Measurements from ENCODE around the gene SULT4A1. TPM values are rescaled to one million over a fixed set of nuclear protein-coding genes. Genes with fewer than 3 reads are reported as not detected.

Gene SULT4A1
- polyA plus RNA-seq, 3 donors, result not detected

DNA sequence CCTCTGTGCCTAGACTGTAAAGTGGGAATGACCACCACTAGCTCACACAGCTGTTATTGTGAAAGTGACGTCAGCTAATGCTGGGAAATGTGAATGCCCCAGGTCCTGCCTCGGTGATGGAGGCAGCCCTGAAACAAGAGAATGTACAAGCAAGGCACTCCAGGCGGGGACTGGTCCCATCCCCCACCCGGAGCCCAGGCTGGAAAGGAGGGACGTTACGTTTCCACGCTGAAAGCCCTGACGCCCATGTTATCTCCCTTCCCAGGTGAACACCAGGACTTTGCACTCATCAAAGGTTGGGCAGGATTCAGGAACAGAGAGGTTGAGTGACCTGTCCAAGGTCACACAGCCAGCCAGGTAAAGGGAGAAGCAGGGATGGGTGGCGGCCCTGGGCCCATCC lies 784 bp downstream of the SULT4A1 start:
- 74% methylated on average over 5 of the region's 9 CpGs for WGBS (ENCODE audit: insufficient coverage)
- H3K4me2 ChIP-seq (replicated peaks; ENCODE audit: extremely low read depth, low read length, poor library complexity, severe bottlenecking), result no peak overlapping the region
- no peaks in the 10 kb centered on the region for H3K4me1 Mint-ChIP-seq
- peak overlapping the region in 1 of 2 donors; percentile 57 for H3K4me3 Mint-ChIP-seq
- H4K20me1 ChIP-seq (ENCODE audit: insufficient read depth, low read length), result no peaks in the 10 kb centered on the region
- H3K9ac ChIP-seq (ENCODE audit: insufficient read depth, low read length, poor library complexity, severe bottlenecking), result no peak overlapping the region
- H3K9me3 Mint-ChIP-seq, result peaks cover 0 to 20% (median 9%) of the 10 kb centered on the region in 7 donors
- H3K27me3 ChIP-seq (ENCODE audit: control insufficient read depth in 2 of 2, insufficient read depth in 2 of 2, low read length in 2 of 2), result peaks cover 18 to 39% of the 10 kb centered on the region in 2 donors
- peaks cover 0 to 4% of the 10 kb centered on the region in 2 donors for H3K36me3 Mint-ChIP-seq
- H3K4me3 ChIP-seq (replicated peaks in 1 of 3; ENCODE audit: low read depth in 2 of 3, low read length in 3 of 3), result no peak overlapping the region
- H3K36me3 ChIP-seq (replicated peaks in 1 of 2; ENCODE audit: control insufficient read depth in 1 of 2, insufficient read depth in 2 of 2, low read length in 2 of 2), result no peaks in the 10 kb centered on the region
- H3K9me3 ChIP-seq (replicated peaks in 1 of 2; ENCODE audit: control insufficient read depth in 1 of 2, insufficient read depth in 1 of 2, low read length in 2 of 2), result no peaks in the 10 kb centered on the region
- peak overlapping the region in 1 of 7 donors; percentile 17 for H3K27ac Mint-ChIP-seq
- H2AFZ ChIP-seq (ENCODE audit: insufficient read depth, low read depth, low read length, poor library complexity, severe bottlenecking), result no peak overlapping the region
- H3K79me2 ChIP-seq (ENCODE audit: insufficient read depth, low read length), result no peaks in the 10 kb centered on the region
- H3K27ac ChIP-seq (ENCODE audit: low read depth in 1 of 2, low read length in 2 of 2), result no peak overlapping the region
- peaks cover 39 to 56% (median 50%) of the 10 kb centered on the region in 3 donors for H3K27me3 Mint-ChIP-seq (ENCODE audit: low read depth in 3 of 3)
- DNase-seq, result no peak
- intact Hi-C loops (cut with micrococcal nuclease), result no loop called here
- no peaks in the 10 kb centered on the region for H3K4me1 ChIP-seq (ENCODE audit: control insufficient read depth in 1 of 2, insufficient read depth in 2 of 2, low read length in 2 of 2)
- TF ChIP-seq, protein P1, sequence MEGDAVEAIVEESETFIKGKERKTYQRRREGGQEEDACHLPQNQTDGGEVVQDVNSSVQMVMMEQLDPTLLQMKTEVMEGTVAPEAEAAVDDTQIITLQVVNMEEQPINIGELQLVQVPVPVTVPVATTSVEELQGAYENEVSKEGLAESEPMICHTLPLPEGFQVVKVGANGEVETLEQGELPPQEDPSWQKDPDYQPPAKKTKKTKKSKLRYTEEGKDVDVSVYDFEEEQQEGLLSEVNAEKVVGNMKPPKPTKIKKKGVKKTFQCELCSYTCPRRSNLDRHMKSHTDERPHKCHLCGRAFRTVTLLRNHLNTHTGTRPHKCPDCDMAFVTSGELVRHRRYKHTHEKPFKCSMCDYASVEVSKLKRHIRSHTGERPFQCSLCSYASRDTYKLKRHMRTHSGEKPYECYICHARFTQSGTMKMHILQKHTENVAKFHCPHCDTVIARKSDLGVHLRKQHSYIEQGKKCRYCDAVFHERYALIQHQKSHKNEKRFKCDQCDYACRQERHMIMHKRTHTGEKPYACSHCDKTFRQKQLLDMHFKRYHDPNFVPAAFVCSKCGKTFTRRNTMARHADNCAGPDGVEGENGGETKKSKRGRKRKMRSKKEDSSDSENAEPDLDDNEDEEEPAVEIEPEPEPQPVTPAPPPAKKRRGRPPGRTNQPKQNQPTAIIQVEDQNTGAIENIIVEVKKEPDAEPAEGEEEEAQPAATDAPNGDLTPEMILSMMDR (IDR thresholded peaks at IDR 0.05), result no peak

DNA sequence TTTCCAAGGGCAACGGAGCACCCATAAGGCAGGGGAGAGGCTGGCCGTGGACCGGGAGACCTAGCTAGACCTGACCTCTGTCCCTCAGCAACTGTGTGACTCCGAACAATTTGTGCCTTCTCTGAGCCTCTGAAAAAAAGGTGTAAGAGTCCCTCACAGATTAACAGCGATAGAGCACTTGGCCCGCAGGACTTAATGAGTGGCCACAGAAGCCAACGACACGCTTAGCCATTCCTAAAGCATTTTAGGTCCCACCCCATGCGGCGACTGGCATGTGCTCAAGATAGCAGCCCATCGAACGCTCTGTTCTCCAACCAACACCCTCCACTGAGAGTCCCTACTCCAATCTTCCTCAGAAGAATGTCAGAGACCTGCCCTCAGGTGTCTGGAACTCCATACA lies 1.5 kb downstream of the SULT4A1 start:
- H2AFZ ChIP-seq (ENCODE audit: insufficient read depth, low read depth, low read length, poor library complexity, severe bottlenecking), result no peak overlapping the region
- H3K9me3 ChIP-seq (replicated peaks in 1 of 2; ENCODE audit: control insufficient read depth in 1 of 2, insufficient read depth in 1 of 2, low read length in 2 of 2), result no peaks in the 10 kb centered on the region
- WGBS (ENCODE audit: insufficient coverage), result 91% methylated on average over 9 of the region's 12 CpGs
- no peaks in the 10 kb centered on the region for H3K4me1 ChIP-seq (ENCODE audit: control insufficient read depth in 1 of 2, insufficient read depth in 2 of 2, low read length in 2 of 2)
- no peak overlapping the region for H3K9ac ChIP-seq (ENCODE audit: insufficient read depth, low read length, poor library complexity, severe bottlenecking)
- no peaks in the 10 kb centered on the region for H4K20me1 ChIP-seq (ENCODE audit: insufficient read depth, low read length)
- intact Hi-C loops (cut with micrococcal nuclease), result no loop called here
- H3K79me2 ChIP-seq (ENCODE audit: insufficient read depth, low read length), result no peaks in the 10 kb centered on the region
- H3K36me3 ChIP-seq (replicated peaks in 1 of 2; ENCODE audit: control insufficient read depth in 1 of 2, insufficient read depth in 2 of 2, low read length in 2 of 2), result no peaks in the 10 kb centered on the region
- H3K9me3 Mint-ChIP-seq, result peaks cover 0 to 22% (median 10%) of the 10 kb centered on the region in 7 donors
- no peaks in the 10 kb centered on the region for H3K4me1 Mint-ChIP-seq
- H3K4me3 ChIP-seq (replicated peaks in 1 of 3; ENCODE audit: low read depth in 2 of 3, low read length in 3 of 3), result no peak overlapping the region
- peaks cover 18 to 39% of the 10 kb centered on the region in 2 donors for H3K27me3 ChIP-seq (ENCODE audit: control insufficient read depth in 2 of 2, insufficient read depth in 2 of 2, low read length in 2 of 2)
- no peak overlapping the region for H3K27ac ChIP-seq (ENCODE audit: low read depth in 1 of 2, low read length in 2 of 2)
- no peak overlapping the region for H3K27ac Mint-ChIP-seq
- peaks cover 0 to 4% of the 10 kb centered on the region in 2 donors for H3K36me3 Mint-ChIP-seq
- H3K4me2 ChIP-seq (replicated peaks; ENCODE audit: extremely low read depth, low read length, poor library complexity, severe bottlenecking), result no peak overlapping the region
- peaks cover 39 to 55% (median 48%) of the 10 kb centered on the region in 3 donors for H3K27me3 Mint-ChIP-seq (ENCODE audit: low read depth in 3 of 3)
- peak overlapping the region in 1 of 2 donors; percentile 57 for H3K4me3 Mint-ChIP-seq
- no peak for DNase-seq
- TF ChIP-seq, protein P1 (IDR thresholded peaks at IDR 0.05), result no peak
